ENCODE data around the gene USP30. TPM values are rescaled to one million over a fixed set of nuclear protein-coding genes. Genes with fewer than 3 reads are reported as not detected.
A peak's percentile ranks its signal among the peaks of the same experiment; 100 is the strongest.

Gene USP30
- total and polyA plus RNA-seq, 12 donors: 9.3 to 36.1 (median 23.8) TPM

- intact Hi-C loops (cut with DNase I): no loop called here
- WGBS, 4 donors: 83 to 93% (median 89%) methylated on average over 13 of the region's 13 CpGs
- H3K36me3 ChIP-seq (replicated peaks in 1 of 2): no peaks in the 10 kb centered on the region
- H3K27me3 ChIP-seq: no peaks in the 10 kb centered on the region
- H3K27ac ChIP-seq: no peak overlapping the region
- H3K9me3 ChIP-seq (replicated peaks in 1 of 3): no peaks in the 10 kb centered on the region
- H3K4me3 ChIP-seq: no peak overlapping the region
- TF ChIP-seq POLR2A (IDR thresholded peaks at IDR 0.05): no peak
- H3K4me1 ChIP-seq (replicated peaks in 1 of 2): peaks cover 15 to 27% of the 10 kb centered on the region in 2 donors
- DNase-seq: peak in 1 of 7 donors; percentile 46
These were observed 75.3 kb downstream of the USP30 start for GRCh38 chr12:109127533-109128242.

DNA sequence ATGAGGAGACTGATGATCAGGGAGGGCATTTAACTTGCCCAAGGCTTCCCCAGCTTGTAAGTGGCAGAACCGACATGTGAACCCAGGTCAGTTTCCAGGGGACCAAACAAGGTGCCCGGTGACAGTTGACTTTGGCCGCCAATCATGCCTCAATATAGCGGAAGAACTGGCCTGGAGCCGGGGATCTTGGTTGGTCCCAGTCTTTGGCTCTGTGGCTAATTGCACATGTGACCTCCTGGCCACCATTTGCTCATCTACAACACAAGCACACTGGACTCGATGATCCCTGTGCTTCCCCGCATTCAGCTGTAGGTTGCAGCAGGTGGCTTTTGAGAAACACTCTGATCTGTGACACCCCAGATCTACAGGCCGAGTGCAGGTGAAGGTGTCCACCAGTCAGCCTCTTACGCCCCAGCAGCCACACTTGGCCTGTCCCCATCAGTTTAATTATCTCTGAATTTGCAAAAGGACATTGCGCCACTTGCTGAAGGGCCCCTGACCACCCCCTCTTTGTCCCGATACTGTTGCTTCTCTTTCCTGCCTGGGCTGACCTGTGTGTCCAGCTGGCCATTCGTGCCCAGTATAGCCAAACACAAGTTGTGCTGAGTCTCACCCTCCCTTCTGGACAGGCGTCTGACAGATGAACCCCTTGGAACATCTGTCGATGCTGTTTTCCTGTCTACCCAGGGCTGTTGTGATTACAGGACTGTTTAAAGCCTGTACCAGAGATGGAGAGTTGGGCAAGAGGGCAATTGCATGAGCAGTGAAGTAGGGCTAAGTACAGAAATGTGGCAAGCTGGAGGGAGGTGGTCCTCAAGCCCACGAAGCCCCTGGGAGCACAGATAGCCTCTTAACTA lies 78.1 kb downstream of the USP30 start:
- Histone ChIP-seq H3K4me1 (replicated peaks in 1 of 2) (peaks cover 28 to 40% of the 10 kb centered on the region in 2 donors), H3K27ac (peak overlapping the region; percentile 75 to 92 (median 89)), H3K36me3 (replicated peaks in 1 of 2) (no peaks in the 10 kb centered on the region), H3K27me3 (no peaks in the 10 kb centered on the region), H3K4me3 (no peak overlapping the region), H3K9me3 (replicated peaks in 1 of 3) (no peaks in the 10 kb centered on the region)
- DNase-seq: peak in 4 of 7 donors; percentile 33 to 66 (median 48)
- intact Hi-C loops (cut with DNase I): no loop called here
- WGBS, 4 donors: 52 to 73% (median 71%) methylated on average over 9 to 15 of the region's 15 CpGs
- TF ChIP-seq POLR2A (IDR thresholded peaks at IDR 0.05): no peak
- TF ChIP-seq, protein P1, sequence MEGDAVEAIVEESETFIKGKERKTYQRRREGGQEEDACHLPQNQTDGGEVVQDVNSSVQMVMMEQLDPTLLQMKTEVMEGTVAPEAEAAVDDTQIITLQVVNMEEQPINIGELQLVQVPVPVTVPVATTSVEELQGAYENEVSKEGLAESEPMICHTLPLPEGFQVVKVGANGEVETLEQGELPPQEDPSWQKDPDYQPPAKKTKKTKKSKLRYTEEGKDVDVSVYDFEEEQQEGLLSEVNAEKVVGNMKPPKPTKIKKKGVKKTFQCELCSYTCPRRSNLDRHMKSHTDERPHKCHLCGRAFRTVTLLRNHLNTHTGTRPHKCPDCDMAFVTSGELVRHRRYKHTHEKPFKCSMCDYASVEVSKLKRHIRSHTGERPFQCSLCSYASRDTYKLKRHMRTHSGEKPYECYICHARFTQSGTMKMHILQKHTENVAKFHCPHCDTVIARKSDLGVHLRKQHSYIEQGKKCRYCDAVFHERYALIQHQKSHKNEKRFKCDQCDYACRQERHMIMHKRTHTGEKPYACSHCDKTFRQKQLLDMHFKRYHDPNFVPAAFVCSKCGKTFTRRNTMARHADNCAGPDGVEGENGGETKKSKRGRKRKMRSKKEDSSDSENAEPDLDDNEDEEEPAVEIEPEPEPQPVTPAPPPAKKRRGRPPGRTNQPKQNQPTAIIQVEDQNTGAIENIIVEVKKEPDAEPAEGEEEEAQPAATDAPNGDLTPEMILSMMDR (IDR thresholded peaks at IDR 0.05): no peak

- Histone ChIP-seq H3K36me3 (replicated peaks in 1 of 2) (no peaks in the 10 kb centered on the region), H3K27me3 (no peaks in the 10 kb centered on the region), H3K27ac (peak overlapping the region; percentile 75 to 92 (median 89)), H3K9me3 (replicated peaks in 1 of 3) (no peaks in the 10 kb centered on the region), H3K4me3 (peak overlapping the region in 1 of 4 donors; percentile 35), H3K4me1 (replicated peaks in 1 of 2) (peaks cover 28 to 40% of the 10 kb centered on the region in 2 donors)
- 35 to 61% (median 46%) methylated on average over 20 to 24 of the region's 24 CpGs for WGBS, 4 donors
- intact Hi-C loops (cut with DNase I): no loop called here
- peak in 1 of 2 donors; percentile 74 for TF ChIP-seq POLR2A (IDR thresholded peaks at IDR 0.05)
- TF ChIP-seq, protein P1 (IDR thresholded peaks at IDR 0.05): no peak
- peak; percentile 87 to 95 (median 94) for DNase-seq
These were observed 79.0 kb downstream of the USP30 start for GRCh38 chr12:109131154-109132050.

- WGBS, 4 donors: 28 to 44% (median 34%) methylated on average over 6 of the region's 6 CpGs
- Histone ChIP-seq H3K27me3 (no peaks in the 10 kb centered on the region), H3K36me3 (replicated peaks in 1 of 2) (no peaks in the 10 kb centered on the region), H3K4me3 (no peak overlapping the region), H3K27ac (peak overlapping the region in 4 of 5 donors; percentile 47 to 71 (median 60)), H3K4me1 (replicated peaks in 1 of 2) (peaks cover 48 to 50% of the 10 kb centered on the region in 2 donors), H3K9me3 (replicated peaks in 1 of 3) (no peaks in the 10 kb centered on the region)
- peak in 6 of 7 donors; percentile 64 to 85 (median 78) for DNase-seq
- TF ChIP-seq, protein P1 (IDR thresholded peaks at IDR 0.05): peak; percentile 41 to 70 (median 58)
- no peak for TF ChIP-seq POLR2A (IDR thresholded peaks at IDR 0.05)
- intact Hi-C loops (cut with DNase I): no loop called here
These were observed 82.0 kb downstream of the USP30 start for GRCh38 chr12:109134186-109134917.

Measured in adrenal gland (tissue), 12 donors.